Fibroblast of the aortic adventitia (primary cell): ENCODE results near the gene P4HA2. TPM values are rescaled to one million over a fixed set of nuclear protein-coding genes. Genes with fewer than 3 reads are reported as not detected.

Experiments
- DNase-seq: peaks from one replicate; pipeline ENCODE4 v3.0.0-alpha.2; 2010; ENCODE audit warnings: low read depth
- H3K4me3 ChIP-seq: 2 replicates; pipeline ENCODE4 v1.5.1; 2011; ENCODE audit warnings: low read depth, mild to moderate bottlenecking, control low read depth, low read length, moderate library complexity
- CTCF ChIP-seq: IDR thresholded peaks from 2 replicates; pipeline ENCODE4 v1.5.1; 2011; ENCODE audit warnings: mild to moderate bottlenecking, low read length, control low read depth, inconsistent platforms; ENCODE audit not compliant: insufficient read depth
- total RNA-seq: library from RNA; depleted of rRNA; stranded (reverse); fragments of >200 nt; gene quantifications from 2 replicates; pipeline ENCODE4 v1.2.3, GENCODE V29; 2012; ENCODE audit warnings: low replicate concordance

The P4HA2 gene
- total RNA-seq, 1 donor = 104 TPM

- DNase-seq = peak; percentile 59
- TF ChIP-seq CTCF = peak; percentile 81
- H3K4me3 ChIP-seq = no peak overlapping the region
Observed at GRCh38 chr5:132272311-132273210, 44.9 kb upstream of the P4HA2 start.

GRCh38 chr5:132271251-132272246, 43.9 kb upstream of the P4HA2 start:
- H3K4me3 ChIP-seq = no peak overlapping the region
- TF ChIP-seq CTCF = no peak
- no peak for DNase-seq

GRCh38 chr5:132270706-132271105, 43.1 kb upstream of the P4HA2 start:
- no peak for DNase-seq
- H3K4me3 ChIP-seq = no peak overlapping the region
- no peak for TF ChIP-seq CTCF

- DNase-seq = no peak
- no peak overlapping the region for H3K4me3 ChIP-seq
- no peak for TF ChIP-seq CTCF
Observed at GRCh38 chr5:132270335-132270665, 42.6 kb upstream of the P4HA2 start.

- DNase-seq = no peak
- H3K4me3 ChIP-seq = no peak overlapping the region
Observed at GRCh38 chr5:132269635-132270334, 42.1 kb upstream of the P4HA2 start.

More at GRCh38 chr5:132269635-132270334, 42.1 kb upstream of the P4HA2 start:
- TF ChIP-seq CTCF = no peak
